Activated B cell treated with CpG ODN at 0.5 μM for 24 hours (primary cell): Measurements from ENCODE around the gene RNF225. TPM values are rescaled to one million over a fixed set of nuclear protein-coding genes. Genes with fewer than 3 reads are reported as not detected.
"Not testable (repeated sequence)": the region's sequence is repeated elsewhere in the genome, so short reads cannot be mapped to it uniquely, and the experiment has no call there.

Experiments
- ATAC-seq: fragments of 200-7000 bp; cut with Tn5 transposase; one replicate; pipeline ENCODE4 v1.10.0; 2021; ENCODE audit warnings: low read depth, mild to moderate bottlenecking, moderate library complexity
- CTCF ChIA-PET: fragments of 350-600 bp; sonication (Branson Sonifier 250); formaldehyde crosslinking; loops from one replicate; lab custom pipeline; 2021; ENCODE audit warnings: antibody characterized with exemption; lab: Charles Lee
- POLR2A ChIA-PET: fragments of 350-600 bp; sonication (Branson Sonifier 250); formaldehyde crosslinking; loops from one replicate; lab custom pipeline; 2021; ENCODE audit warnings: antibody characterized with exemption; lab: Charles Lee
- DNase-seq: peaks from one replicate; pipeline ENCODE4 v3.0.0; 2022
- H3K27ac Mint-ChIP-seq: one replicate; pipeline ENCODE4 v1.8.0; 2020; ENCODE audit warnings: mixed read lengths
- H3K27me3 Mint-ChIP-seq: one replicate; pipeline ENCODE4 v1.8.0; 2021; ENCODE audit warnings: mixed read lengths
- H3K36me3 Mint-ChIP-seq: one replicate; pipeline ENCODE4 v1.8.0; 2021; ENCODE audit warnings: low read depth, mixed read lengths
- H3K4me1 Mint-ChIP-seq: one replicate; pipeline ENCODE4 v1.8.0; 2021; ENCODE audit warnings: mixed read lengths
- H3K4me3 Mint-ChIP-seq: one replicate; pipeline ENCODE4 v1.8.0; 2020; ENCODE audit warnings: mild to moderate bottlenecking, mixed read lengths
- H3K9me3 Mint-ChIP-seq: one replicate; pipeline ENCODE4 v1.8.0; 2020; ENCODE audit warnings: mixed read lengths
- CTCF ChIP-seq: fragments of 200-600 bp; IDR thresholded peaks from one replicate; pipeline ENCODE4 v1.8.0; 2022; ENCODE audit warnings: antibody characterized with exemption, mild to moderate bottlenecking
- intact Hi-C: fragments of 100-400 bp; cut with micrococcal nuclease; formaldehyde crosslinking; loops from one replicate; pipeline ENCODE4 v1.15.1; 2024
- total RNA-seq: library from RNA; stranded (reverse); gene quantifications from 2 replicates; pipeline ENCODE4 v1.2.3, GENCODE V29; 2022

RNF225 gene
- 0.44 TPM in 1 of 2 replicates, not detected in the other for total RNA-seq

DNA sequence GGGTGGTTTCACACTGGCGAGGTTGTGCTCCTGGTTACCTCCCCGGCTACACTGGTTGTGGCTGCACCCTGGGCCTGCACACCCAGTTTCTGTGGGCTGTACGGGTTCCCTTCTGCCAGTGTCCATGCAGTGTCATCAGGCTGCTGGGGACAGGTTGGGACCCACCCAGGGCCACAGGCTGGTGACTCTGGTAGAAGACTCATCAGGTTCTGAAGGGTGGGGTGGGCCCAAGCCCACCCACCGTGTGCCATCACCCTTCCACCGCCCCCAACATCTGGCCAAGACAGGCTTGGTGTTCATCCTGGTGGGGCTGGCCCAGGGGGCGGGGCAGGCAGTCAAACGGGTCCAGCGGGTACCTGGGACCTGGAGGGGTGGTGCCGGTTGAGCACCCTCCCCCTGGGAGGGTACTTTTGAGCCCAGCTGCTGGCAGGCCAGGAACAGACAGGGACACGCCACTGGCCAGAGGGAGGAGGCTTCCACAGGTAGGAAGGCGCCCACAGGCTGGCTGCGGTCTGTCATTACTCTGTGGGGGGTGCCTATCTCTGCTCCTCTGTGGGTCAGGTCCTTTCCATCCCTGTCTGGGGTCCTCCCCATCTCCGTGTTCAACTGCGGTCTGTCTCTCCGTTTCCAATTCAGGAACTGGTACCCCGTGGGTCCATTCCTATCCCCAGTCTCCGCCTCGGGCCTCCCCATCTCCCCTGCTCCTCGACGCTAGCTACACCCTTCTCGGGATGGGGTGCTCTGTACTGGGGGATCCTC is at the start of gene RNF225:
Gene RNF225, plus strand, starts transcription at position 437 of the 759 bp plus-strand sequence. CDS start 434 bp downstream, outside the sequence.
- DNase-seq (no peak), ATAC-seq (peak; percentile 26)
- no peak for TF ChIP-seq CTCF
- intact Hi-C loops, result no loop called here
- ChIA-PET POLR2A (interaction anchor here (1.3 kb wide), 1 partner anchor 8 kb away, joined by 3 read pairs; the partner anchor contains the start of gene RPS5), CTCF (no interaction called here)
- H3K4me1 Mint-ChIP-seq, result peaks cover 15% of the 10 kb centered on the region
- H3K27ac Mint-ChIP-seq, result no peak within 1 kb of the TSS
- H3K9me3 Mint-ChIP-seq, result no peaks in the 10 kb centered on the region
- peaks cover 4% of the 10 kb centered on the region for H3K27me3 Mint-ChIP-seq
- peaks cover 47% of the 10 kb centered on the region for H3K36me3 Mint-ChIP-seq
- H3K4me3 Mint-ChIP-seq, result no peak within 1 kb of the TSS

GRCh38 chr19:58346961-58347929 is 48.2 kb upstream of the RNF225 start:
- Mint-ChIP-seq H3K9me3 (no peaks in the 10 kb centered on the region), H3K27ac (peak overlapping the region; percentile 76), H3K36me3 (peaks cover 7% of the 10 kb centered on the region), H3K4me1 (peaks cover 30% of the 10 kb centered on the region), H3K27me3 (no peaks in the 10 kb centered on the region), H3K4me3 (peak overlapping the region; percentile 93)
- ChIA-PET POLR2A (interaction anchor here (0.6 to 4.4 kb wide), 23 partner anchors 9 to 890 kb away, joined by 3 to 90 read pairs (median 4); partner anchors contain the start of genes CHMP2A, ERVK3-1, RPS5 and TRIM28), CTCF (interaction anchor here (0.6 to 1.0 kb wide), 4 partner anchors 15 to 173 kb away, joined by 3 to 4 read pairs (median 3); partner anchors contain the start of genes ZBTB45, ZNF274 and ZNF497)
- ATAC-seq (peak; percentile 93), DNase-seq (peak; percentile 84)
- intact Hi-C loops, result loop anchor here (1.0 kb wide), 5 partner anchors 15 to 68 kb away; partner anchors contain the start of genes RPS5, ZNF497 and ZNF837
- no peak for TF ChIP-seq CTCF

- H3K4me1 Mint-ChIP-seq, result peaks cover 32% of the 10 kb centered on the region
- ChIA-PET CTCF (interaction anchor here (0.8 kb wide), 1 partner anchor 172 kb away, joined by 3 read pairs; the partner anchor contains the start of gene ZBTB45), POLR2A (interaction anchor here (0.7 to 4.4 kb wide), 13 partner anchors 8 to 214 kb away, joined by 3 to 90 read pairs (median 5); partner anchors contain the start of genes RPS5, TRIM28, ZNF324B and ZNF497)
- H3K9me3 Mint-ChIP-seq, intact Hi-C loops, DNase-seq, H3K36me3 Mint-ChIP-seq, H3K27me3 Mint-ChIP-seq, ATAC-seq: not testable (repeated sequence)
- H3K4me3 Mint-ChIP-seq, result peak overlapping the region; percentile 93
- peak overlapping the region; percentile 76 for H3K27ac Mint-ChIP-seq
These were observed 47.4 kb upstream of the RNF225 start for GRCh38 chr19:58348080-58348479.

GRCh38 chr19:58349590-58349989 is 45.9 kb upstream of the RNF225 start:
- no peaks in the 10 kb centered on the region for H3K27me3 Mint-ChIP-seq
- peaks cover 6% of the 10 kb centered on the region for H3K36me3 Mint-ChIP-seq
- TF ChIP-seq CTCF, result no peak
- POLR2A ChIA-PET, result interaction anchor here (0.6 to 1.4 kb wide), 5 partner anchors 11 to 189 kb away, joined by 3 to 10 read pairs (median 4); partner anchors contain the start of gene ZNF497
- H3K27ac Mint-ChIP-seq, result no peak overlapping the region
- CTCF ChIA-PET, result no interaction called here
- H3K4me1 Mint-ChIP-seq, result peaks cover 32% of the 10 kb centered on the region
- intact Hi-C loops, result no loop called here
- no peaks in the 10 kb centered on the region for H3K9me3 Mint-ChIP-seq
- H3K4me3 Mint-ChIP-seq, result peak overlapping the region; percentile 64
- ATAC-seq (no peak), DNase-seq (no peak)
